GM21447 (cell line): Measurements from ENCODE around the gene ZNF174.

ENCODE experiments used
- ATAC-seq: cut with Tn5 transposase; IDR thresholded peaks from one replicate; pipeline ENCODE4 v1.9.1; 2021; ENCODE audit not compliant: unreplicated experiment

The ZNF174 gene

GRCh38 chr16:3443108-3444031 lies 42.4 kb downstream of the ZNF174 start, which contains the start of the genes NAA60 and ZNF597:
TSS of gene NAA60 (plus strand) at chr16:3443680. CDS start at chr16:3476228, 32,548 bp downstream.
TSS of gene ZNF597 (minus strand) at chr16:3443504. CDS start at chr16:3443153, 351 bp downstream.
- ATAC-seq: peak; percentile 89

GRCh38 chr16:3444032-3444388 lies 43.0 kb downstream of the ZNF174 start:
- ATAC-seq: peak; percentile 33

GRCh38 chr16:3454093-3454492 lies 53.1 kb downstream of the ZNF174 start:
- ATAC-seq: no peak

DNA sequence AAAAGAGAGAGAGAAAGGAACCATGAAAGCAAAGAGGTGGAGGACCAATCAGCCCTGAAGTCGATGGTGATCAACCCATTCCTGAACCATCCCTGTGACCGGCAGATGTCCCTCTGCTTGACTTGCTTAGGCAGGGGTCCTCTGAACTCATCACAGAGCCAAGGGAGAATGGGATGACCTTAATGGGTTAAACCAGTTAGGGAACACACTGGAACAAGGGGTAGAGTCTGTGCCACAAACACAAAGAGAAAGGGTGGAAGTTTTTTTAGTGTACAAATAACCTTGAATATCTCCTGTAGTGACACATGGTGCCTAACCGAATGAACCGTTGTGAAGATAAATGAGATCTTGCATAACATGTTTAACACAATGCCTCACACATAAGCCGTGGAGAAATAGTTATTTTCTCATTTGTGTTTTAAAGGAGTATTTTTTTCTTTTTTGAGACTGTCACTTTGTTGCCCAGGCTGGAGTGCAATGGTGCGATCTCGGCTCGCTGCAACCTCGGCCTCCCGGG lies 53.7 kb downstream of the ZNF174 start:
- no peak for ATAC-seq

DNA sequence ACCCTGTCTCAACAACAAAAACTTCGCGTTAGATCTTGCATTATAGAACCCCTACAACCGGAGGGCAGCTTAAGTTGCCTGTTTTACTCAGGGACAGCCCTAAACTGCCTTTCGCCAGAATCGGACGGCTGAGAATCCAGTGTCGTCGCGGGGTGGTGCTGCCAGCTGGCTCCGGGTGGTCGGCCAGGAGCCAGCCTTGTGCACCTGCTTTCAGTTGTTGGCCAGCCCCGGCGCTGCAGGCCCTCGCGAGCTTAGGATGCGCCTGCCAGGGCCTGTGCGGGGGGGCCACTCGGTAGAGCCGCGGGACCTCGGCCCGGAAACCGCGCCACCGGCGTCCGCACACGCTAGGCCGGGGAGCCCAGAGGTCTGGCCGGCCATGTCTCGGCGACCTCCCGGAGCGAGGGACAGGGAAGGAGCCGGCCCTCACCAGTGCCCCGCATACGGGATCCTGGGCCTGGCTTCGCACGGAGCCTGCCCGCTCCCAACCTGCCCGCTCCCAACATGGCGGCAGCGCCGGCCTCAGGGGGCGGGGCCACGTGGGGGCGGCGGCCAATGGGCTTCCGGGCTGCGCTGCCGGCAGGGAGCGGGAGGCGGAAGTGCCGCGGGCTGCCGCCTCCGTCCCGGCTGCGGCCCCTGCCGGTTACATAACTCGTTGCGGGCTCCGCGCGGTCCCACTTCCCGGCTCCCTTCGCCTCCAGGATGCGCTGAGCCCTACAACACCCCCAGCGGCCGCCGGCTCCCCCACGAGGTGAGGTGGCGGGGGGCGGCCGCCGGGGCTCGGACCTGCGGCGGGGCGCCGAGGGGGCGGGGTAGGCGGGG lies 56.6 kb downstream of the ZNF174 start:
- peak; percentile 61 for ATAC-seq

DNA sequence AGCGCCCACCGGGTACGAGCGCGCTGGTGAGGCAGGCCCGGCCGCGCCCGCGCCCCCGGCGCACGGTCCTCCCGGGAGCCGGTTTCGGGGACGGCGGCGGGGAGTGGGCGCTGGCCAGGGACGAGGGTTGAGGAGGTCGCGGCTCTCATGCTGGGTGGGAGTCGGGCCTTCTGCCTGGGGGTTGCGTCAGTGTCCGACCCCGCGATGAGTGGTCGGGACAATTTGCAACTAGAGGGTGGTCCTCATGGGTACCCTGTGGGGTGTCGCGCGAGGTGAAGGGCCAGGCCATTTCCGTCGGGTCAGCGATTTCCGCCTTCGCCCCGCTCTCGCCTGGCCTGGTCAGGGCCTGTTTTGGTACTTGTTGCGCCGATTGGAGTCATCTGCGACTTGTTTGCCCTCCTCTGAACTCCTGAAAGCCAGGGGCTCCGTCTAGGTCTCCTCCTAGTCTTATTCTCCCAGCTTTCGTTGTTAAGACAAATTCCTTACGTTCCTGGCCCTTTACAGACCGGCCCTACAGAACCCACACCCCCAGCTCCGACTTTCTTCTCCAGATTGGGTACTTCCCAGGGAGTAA lies 57.4 kb downstream of the ZNF174 start:
- ATAC-seq: no peak

- peak; percentile 41 for ATAC-seq
These were observed 57.9 kb downstream of the ZNF174 start for GRCh38 chr16:3458852-3459361.
